Gastrocnemius medialis (tissue), 4 donors: ENCODE measurements around the gene POLN.

ENCODE experiments used
- CTCF ChIP-seq, 5 experiments: fragments of 450-650 bp in 3 of 5; fragments of 200-600 bp in 2 of 5; sonication (generic) in 2 of 5; IDR thresholded peaks in 4 of 5; conservative IDR thresholded peaks in 1 of 5; 1 replicate in 4 of 5; 2 replicates in 1 of 5; pipeline ENCODE4 v1.5.1; 2016 to 2019; ENCODE audit warnings: antibody characterized with exemption in 5 of 5, mild to moderate bottlenecking in 3 of 5, moderate library complexity in 3 of 5
- POLR2A ChIP-seq, 2 donors: fragments of 450-650 bp; IDR thresholded peaks; one replicate each; pipeline ENCODE4 v1.6.1; 2017; ENCODE audit warnings: antibody characterized with exemption in 2 of 2, mild to moderate bottlenecking in 2 of 2, moderate library complexity in 2 of 2

GRCh38 chr4:2269618-2270163 lies 27.8 kb upstream of the POLN start:
- no peak for TF ChIP-seq POLR2A (IDR thresholded peaks at IDR 0.05)
- no peak for TF ChIP-seq CTCF (IDR thresholded peaks at IDR 0.05 in 4 of 5, conservative IDR thresholded peaks at IDR 0.05 in 1 of 5)
